Glutamatergic neuron (in vitro differentiated cells): ENCODE measurements around the gene TLE2. TPM values are rescaled to one million over a fixed set of nuclear protein-coding genes. Genes with fewer than 3 reads are reported as not detected.

ENCODE experiments used
- DNase-seq: peaks from one replicate; pipeline ENCODE4 v3.0.0; 2022
- H3K27ac Mint-ChIP-seq: one replicate; pipeline ENCODE4 v1.8.0; 2020; ENCODE audit warnings: mild to moderate bottlenecking, mixed read lengths, inconsistent platforms; ENCODE audit not compliant: unreplicated experiment
- H3K27me3 Mint-ChIP-seq: one replicate; pipeline ENCODE4 v1.8.0; 2020; ENCODE audit warnings: mild to moderate bottlenecking, moderate library complexity, mixed read lengths, inconsistent platforms; ENCODE audit not compliant: unreplicated experiment
- H3K36me3 Mint-ChIP-seq: one replicate; pipeline ENCODE4 v1.8.0; 2020; ENCODE audit warnings: mild to moderate bottlenecking, mixed read lengths, inconsistent platforms; ENCODE audit not compliant: unreplicated experiment
- H3K4me1 Mint-ChIP-seq: one replicate; pipeline ENCODE4 v1.8.0; 2020; ENCODE audit warnings: mild to moderate bottlenecking, low read depth, mixed read lengths, inconsistent platforms; ENCODE audit not compliant: unreplicated experiment
- H3K4me3 Mint-ChIP-seq: one replicate; pipeline ENCODE4 v1.8.0; 2020; ENCODE audit warnings: mild to moderate bottlenecking, mixed read lengths, inconsistent platforms; ENCODE audit not compliant: unreplicated experiment
- H3K9me3 Mint-ChIP-seq: one replicate; pipeline ENCODE4 v1.8.0; 2020; ENCODE audit warnings: mild to moderate bottlenecking, moderate library complexity, mixed read lengths, inconsistent platforms; ENCODE audit not compliant: unreplicated experiment
- total RNA-seq: library from RNA; stranded (reverse); fragmentation: NEBNext Ultra II Directional; extraction: Animal tissue kit (Norgen Biotek cat#: 25700); gene quantifications from one replicate; pipeline ENCODE4 v1.2.1, GENCODE V29; 2021; ENCODE audit not compliant: unreplicated experiment
- TF ChIP-seq, protein P1 (sequence below): fragments of 200-600 bp; sonication (generic); IDR thresholded peaks from one replicate; pipeline ENCODE4 v1.5.0; 2021; ENCODE audit not compliant: partially characterized antibody, unreplicated experiment

TLE2 gene
- total RNA-seq, 1 donor from 2014 or later: not detected

DNA sequence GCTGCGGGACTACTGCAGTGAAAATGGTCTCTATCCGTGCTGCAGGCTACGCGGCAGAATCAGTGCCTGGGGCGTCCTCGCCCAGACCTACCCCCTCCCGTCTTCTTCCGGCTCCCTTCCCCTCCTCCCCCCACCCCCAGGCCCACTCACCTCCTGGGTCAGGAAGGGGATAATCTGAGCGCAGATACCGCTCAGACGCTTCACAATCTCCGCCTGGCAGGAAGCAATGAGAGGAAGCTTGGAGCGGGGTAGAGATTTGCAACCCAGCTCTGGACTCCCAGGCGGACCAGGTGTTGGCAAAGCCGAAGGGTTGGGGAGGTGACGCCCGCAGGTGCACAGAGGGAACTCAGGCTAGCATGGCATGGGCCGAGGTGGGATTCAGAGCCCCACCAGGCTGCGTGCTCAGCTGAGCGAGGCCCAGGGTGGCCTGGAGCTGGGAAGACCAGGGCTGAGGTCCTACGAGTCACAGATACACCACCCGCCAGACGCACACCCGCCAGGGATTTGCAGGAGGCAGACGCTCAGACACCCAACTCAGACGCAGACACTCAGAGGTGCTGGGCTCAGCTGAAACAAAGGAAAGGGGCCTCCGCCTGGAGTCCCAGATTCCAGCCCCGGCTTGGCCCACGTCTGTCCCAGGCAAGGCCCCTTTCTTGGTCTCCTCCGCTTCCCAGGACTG, 4.1 kb downstream of the TLE2 start:
- H3K27me3 Mint-ChIP-seq: peaks cover 20% of the 10 kb centered on the region
- H3K4me3 Mint-ChIP-seq: no peak overlapping the region
- peaks cover 3% of the 10 kb centered on the region for H3K9me3 Mint-ChIP-seq
- no peaks in the 10 kb centered on the region for H3K4me1 Mint-ChIP-seq
- H3K36me3 Mint-ChIP-seq: no peaks in the 10 kb centered on the region
- DNase-seq: no peak
- H3K27ac Mint-ChIP-seq: no peak overlapping the region
- TF ChIP-seq, protein P1, sequence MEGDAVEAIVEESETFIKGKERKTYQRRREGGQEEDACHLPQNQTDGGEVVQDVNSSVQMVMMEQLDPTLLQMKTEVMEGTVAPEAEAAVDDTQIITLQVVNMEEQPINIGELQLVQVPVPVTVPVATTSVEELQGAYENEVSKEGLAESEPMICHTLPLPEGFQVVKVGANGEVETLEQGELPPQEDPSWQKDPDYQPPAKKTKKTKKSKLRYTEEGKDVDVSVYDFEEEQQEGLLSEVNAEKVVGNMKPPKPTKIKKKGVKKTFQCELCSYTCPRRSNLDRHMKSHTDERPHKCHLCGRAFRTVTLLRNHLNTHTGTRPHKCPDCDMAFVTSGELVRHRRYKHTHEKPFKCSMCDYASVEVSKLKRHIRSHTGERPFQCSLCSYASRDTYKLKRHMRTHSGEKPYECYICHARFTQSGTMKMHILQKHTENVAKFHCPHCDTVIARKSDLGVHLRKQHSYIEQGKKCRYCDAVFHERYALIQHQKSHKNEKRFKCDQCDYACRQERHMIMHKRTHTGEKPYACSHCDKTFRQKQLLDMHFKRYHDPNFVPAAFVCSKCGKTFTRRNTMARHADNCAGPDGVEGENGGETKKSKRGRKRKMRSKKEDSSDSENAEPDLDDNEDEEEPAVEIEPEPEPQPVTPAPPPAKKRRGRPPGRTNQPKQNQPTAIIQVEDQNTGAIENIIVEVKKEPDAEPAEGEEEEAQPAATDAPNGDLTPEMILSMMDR: no peak

DNA sequence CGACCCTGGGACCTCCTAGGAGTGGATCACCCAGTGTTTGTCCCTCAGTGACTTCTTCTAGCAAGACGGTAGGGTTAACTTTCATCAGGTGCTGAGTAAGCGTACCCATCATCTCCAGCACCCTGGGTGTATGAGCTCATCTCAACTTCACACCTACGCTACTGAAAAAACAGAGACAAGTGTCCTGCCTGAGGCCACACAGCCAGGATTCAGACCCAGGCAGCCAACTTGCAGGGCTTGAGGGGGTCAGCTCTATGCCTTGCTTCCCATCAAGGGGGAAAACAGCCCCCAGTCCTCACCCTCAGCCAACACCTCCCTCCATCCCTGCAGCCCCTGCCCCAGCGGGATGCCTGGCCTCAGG, 4.6 kb downstream of the TLE2 start:
- no peaks in the 10 kb centered on the region for H3K4me1 Mint-ChIP-seq
- no peak for DNase-seq
- H3K27ac Mint-ChIP-seq: no peak overlapping the region
- peaks cover 3% of the 10 kb centered on the region for H3K9me3 Mint-ChIP-seq
- no peaks in the 10 kb centered on the region for H3K36me3 Mint-ChIP-seq
- TF ChIP-seq, protein P1: no peak
- H3K27me3 Mint-ChIP-seq: peaks cover 20% of the 10 kb centered on the region
- no peak overlapping the region for H3K4me3 Mint-ChIP-seq

DNA sequence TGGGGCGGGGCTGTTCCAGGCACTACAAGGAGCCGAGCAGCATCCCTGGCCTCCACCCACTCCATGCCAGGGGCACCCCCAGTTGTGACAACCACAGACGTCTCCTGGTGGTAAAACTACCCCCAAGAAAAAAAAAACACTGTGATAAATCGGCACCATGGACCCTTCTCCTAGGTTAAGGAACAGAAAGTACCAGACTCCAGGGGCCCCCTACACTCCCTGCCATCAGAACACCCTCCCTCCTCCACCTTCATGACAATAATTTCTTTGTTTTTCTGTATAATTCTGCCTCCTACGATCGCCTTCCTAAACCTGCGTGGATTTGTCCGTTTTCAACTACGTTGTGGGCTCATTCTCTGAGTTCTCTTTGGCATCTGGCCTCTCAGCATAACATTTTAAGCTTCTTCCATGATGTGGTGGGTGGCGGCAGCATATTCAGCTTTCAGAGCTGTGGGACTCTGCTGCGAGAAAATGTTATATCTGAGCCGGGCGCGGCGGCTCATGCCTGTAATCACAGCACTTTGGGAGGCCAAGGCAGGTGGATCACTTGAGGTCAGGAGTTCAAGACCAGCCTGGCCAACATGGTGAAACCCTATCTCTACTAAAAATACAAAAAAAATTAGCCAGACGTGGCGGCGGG, 8.6 kb downstream of the TLE2 start:
- Mint-ChIP-seq H3K9me3 (peaks cover 4% of the 10 kb centered on the region), H3K27me3 (peaks cover 12% of the 10 kb centered on the region), H3K27ac (no peak overlapping the region), H3K4me3 (no peak overlapping the region), H3K4me1 (no peaks in the 10 kb centered on the region), H3K36me3 (no peaks in the 10 kb centered on the region)
- TF ChIP-seq, protein P1: no peak
- no peak for DNase-seq

DNA sequence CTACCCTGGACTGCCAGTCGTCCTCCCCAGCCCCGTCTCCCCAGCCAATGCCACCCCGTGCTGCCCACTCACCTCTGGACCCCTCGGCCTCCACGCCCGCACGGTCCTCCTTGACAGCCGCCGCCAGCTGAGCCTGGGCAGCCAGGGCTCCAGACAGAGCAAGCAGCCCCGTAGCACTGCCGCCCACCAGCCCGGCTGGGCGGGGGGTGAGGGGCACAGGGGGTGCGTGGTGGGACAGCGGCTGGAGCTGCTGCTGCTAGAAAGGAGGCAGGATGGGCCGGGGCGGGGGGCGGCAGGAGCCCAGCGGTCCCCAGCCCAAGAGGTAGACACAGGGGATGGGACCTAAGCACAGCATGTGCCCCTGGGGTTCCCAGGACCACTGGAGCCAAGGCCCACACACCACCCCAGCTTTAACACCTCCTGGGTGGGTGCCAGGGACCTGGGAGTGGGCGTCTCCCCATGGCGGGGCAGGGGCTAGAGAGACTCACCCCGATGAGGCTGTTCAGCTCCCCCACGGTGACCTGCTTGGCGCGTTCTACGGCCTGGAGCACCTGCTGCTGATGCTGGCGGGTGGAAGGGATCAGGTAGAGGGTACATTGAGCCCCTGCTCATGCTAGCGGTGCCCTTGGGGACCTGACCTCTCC, 9.7 kb downstream of the TLE2 start:
- Mint-ChIP-seq H3K4me1 (no peaks in the 10 kb centered on the region), H3K27ac (no peak overlapping the region), H3K36me3 (no peaks in the 10 kb centered on the region), H3K27me3 (peaks cover 12% of the 10 kb centered on the region), H3K9me3 (peaks cover 4% of the 10 kb centered on the region), H3K4me3 (no peak overlapping the region)
- TF ChIP-seq, protein P1: no peak
- DNase-seq: no peak

DNA sequence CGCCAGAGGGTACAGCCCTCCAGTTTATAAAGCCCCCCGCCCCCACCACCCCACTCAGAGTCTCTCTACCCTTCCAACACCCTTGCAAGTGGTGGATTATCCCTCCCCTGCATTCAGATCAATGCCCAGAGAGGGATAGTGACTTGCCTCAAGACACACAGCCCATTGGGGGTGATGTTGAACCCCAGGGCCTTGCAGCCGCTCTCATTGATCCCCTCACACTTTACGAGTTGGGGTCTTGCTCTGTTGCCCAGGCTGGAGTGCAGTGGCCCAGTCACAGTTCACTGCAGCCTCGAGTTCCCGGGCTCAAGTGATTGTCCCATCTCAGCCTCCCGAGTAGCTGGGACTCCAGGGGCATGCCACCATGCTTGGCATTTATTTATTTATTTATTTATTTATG, 11.2 kb downstream of the TLE2 start:
- no peak for DNase-seq
- H3K4me3 Mint-ChIP-seq: no peak overlapping the region
- peaks cover 7% of the 10 kb centered on the region for H3K27me3 Mint-ChIP-seq
- H3K36me3 Mint-ChIP-seq: no peaks in the 10 kb centered on the region
- H3K9me3 Mint-ChIP-seq: peaks cover 4% of the 10 kb centered on the region
- no peaks in the 10 kb centered on the region for H3K4me1 Mint-ChIP-seq
- TF ChIP-seq, protein P1: no peak
- H3K27ac Mint-ChIP-seq: no peak overlapping the region
